ENCODE data around the gene ROCK2.
A peak's percentile ranks its signal among the peaks of the same experiment; 100 is the strongest.

ROCK2 gene

DNA sequence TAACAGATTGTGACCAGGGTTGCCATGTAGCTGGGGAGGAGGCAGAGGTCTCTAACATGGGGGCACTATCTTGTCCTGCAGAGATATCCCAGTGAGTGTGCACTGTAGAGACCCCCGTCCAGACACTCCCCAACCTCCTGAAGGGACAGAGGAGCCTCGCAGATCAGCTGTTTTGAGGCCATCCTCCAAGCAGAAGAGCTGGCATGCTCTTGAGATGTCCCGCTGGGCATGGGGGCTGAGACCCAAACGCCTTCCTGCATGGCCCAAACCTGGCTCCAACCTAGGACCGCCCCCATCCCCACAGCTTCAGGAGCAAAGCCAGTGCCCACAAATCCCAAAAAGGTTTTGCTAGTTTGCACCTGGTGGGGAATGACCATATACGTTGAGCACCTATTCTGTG is 191.8 kb downstream of the ROCK2 start:
- DNase-seq (ENCODE audit: low spot score): no peak

DNA sequence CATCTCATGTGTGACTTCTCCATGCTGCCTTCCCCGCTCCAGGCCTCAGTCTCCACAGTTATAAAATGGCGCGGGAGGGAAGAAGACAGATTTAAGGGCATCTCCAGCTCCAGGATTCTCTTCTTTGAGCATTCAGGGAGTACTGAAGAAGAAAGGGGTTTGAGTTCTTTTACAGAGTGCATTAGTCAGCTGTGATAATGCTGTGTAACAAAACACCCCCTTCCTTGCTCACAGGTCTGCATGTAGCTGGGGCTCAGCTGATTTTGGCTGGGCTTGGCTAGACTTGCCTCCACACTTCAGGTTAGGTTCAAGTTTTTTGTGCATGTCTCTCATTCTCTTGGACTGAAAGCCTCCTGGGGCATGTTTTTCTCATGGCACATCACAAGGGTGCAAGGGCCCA is 197.2 kb downstream of the ROCK2 start:
- DNase-seq (ENCODE audit: low spot score): no peak

DNA sequence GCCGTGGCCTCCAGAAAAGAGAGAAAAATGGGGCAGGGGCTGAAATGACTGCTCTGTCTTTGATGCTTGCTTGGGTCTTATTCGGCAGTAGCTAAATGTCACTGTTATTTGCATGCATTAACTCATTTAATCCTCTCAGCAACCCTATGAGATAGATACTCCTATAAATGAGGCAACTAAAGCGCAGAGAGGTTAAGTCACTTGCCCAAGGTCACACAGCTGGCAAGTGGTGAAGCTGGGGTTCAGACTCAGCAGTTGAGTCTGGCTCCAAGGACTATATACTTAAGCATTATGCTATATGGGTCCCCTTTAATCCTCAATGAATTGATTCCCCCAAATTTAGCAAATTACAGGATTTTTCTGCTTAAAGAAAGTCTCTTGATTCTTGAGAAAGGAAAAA is 198.4 kb downstream of the ROCK2 start:
- no peak for DNase-seq (ENCODE audit: low spot score)

DNA sequence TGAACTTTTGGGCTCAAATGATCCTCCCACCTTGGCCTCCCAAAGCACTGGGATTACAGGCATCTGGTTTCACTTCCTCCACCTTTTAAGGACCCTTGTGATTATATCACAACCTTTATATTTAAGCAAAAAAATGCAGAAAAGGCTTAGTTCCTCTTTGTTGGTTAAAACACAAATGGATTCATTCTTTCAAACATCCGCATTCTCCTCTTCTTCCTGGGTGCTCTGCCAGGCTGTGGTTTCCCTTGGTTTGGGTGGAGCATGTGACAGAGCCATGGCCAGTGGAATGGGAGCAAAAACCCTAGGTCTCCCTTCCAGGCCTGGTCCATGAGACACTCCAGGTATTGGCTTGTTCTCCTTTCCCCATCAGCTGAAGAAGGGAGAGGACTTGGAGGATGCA is 199.1 kb downstream of the ROCK2 start:
- DNase-seq (ENCODE audit: low spot score): no peak

DNA sequence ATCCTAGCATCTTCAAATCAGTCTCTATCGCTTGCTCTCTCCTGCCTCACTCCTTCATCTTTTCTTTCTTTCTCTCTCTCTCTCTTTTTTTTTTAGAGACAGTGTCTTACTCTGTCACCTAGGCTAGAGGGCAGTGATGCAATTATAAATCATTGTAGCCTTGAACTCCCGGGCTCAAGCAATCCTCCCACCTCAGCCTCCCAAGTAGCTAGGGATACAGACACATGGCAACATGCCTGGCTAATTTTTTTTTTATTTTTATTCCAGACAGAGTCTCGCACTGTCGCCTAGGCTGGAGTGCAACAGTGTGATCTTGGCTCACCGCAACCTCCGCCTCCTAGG is 199.7 kb downstream of the ROCK2 start:
- no peak for DNase-seq (ENCODE audit: low spot score)

DNA sequence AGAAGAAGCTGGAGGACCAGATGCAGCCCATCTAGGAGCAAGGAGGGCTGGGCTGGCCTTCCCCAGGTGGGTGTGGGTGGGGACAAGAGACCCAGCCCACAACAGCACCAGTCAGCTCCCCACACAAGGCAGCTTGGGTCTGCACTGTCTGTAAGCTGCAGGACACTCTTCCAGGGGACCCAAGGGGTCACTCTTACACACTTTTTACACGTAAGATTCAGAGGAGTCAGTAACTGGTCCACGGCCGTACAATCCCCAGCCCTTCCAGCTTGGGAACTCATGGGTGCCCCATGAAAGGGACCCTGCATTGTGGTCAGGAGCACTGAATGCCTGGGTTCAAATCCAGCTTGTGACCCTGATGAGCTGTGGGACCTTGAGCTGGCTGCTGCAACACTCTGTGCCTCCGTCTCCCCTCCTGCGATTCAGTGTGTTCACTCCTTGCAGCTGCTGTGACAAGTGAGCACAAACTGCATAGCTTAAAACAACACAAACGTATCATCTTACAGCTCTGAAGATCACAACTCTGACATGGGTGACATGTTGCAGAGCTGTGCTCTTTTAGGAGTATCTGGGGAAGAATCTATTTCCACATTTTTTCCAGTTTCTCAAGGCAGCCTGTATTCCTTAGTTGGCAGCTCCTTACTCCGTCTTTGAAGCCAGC is 200.2 kb downstream of the ROCK2 start:
- DNase-seq (ENCODE audit: low spot score): no peak

DNA sequence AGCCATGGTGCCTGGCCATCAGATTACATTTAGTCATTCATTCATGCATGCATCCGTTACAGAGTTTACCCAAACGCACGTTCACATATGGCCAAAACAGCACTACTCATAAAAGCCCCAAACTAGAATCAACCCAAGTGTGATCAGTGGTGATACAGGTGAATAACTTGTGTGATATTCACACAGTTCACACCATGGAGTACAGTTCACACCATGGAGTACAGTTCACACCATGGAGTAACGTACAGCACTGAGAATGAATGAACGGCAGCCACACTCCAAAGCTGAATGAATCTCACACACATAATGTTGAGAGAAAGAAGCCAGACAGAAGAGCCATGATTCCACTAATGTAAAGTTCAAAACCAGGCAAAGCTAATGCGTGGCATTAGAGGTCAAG is 201.4 kb downstream of the ROCK2 start:
- DNase-seq (ENCODE audit: low spot score): no peak

DNA sequence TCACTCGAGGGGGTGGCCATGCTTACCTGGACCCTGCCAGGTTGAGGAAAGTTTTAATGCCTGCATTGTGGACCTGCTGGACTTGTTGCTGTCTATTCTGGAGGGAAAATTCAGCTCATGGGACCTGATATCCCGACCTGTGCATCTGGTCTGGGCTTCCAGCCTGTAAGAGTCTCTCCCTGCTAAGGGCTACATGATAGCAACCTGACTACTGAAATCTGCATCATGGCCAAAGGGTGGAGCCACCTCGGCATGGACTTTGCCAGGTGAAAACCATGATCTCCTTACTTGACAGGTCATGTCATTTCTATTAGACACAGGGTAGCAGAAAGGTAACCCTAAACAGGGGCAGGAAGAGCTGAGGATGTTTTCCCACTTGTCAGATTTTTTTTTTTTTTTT is 202.1 kb downstream of the ROCK2 start:
- DNase-seq (ENCODE audit: low spot score): no peak

DNA sequence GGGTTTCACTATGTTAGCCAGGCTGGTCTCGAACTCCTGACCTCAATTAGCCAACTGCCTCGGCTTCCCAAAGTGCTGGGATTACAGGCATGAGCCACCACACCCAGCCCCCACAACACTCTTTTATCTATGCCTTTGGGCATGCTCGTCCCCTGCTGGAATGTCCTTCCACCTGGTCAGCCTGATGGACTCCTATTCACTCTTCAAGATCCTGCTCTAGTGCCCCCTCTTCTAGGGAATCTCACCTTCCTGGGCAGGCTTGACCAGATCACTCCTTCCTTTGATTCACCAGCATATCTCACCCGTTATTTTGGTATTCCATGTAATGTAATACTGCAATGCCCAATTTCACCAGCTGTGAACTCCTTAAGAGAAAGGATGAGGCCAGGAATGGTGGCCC is 203.1 kb downstream of the ROCK2 start:
- no peak for DNase-seq (ENCODE audit: low spot score)

DNA sequence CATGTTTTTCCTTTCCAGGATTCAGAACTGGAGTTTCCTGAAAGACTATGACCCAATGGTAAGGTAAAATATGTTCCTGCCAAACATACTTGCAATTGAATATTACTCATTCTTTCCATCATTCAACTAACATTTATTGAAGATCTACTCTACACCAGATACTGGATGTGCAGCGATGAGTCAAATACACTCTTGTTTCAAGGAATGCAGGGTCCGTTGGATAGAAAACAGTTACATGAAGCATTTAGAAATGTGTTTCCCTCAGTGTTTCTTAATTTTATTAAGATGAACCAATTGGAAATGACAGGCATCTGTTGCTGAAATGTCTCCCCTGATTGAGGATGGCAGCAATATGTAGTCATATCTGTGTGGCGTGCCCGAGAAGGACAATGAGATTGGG is 203.9 kb downstream of the ROCK2 start:
- no peak for DNase-seq (ENCODE audit: low spot score)

DNA sequence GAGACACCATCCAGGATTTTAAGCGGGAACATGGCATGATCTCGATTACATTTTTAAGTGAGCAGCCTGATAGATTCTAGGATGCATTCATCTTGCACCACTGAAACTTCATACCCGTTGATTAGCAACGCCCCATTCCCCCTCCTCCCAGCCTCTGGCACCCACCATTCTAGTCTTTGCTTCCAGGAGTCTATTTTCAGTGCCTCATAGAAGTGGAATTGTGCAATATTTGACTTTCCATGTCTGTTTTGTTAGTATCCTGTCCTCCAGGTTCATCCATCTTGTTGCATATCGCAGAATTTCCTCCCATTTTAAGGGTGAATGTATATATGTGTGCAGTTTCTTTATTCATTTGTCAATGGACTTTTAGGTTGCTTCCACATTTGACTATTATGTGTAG is 210.1 kb downstream of the ROCK2 start:
- DNase-seq (ENCODE audit: low spot score): no peak

DNA sequence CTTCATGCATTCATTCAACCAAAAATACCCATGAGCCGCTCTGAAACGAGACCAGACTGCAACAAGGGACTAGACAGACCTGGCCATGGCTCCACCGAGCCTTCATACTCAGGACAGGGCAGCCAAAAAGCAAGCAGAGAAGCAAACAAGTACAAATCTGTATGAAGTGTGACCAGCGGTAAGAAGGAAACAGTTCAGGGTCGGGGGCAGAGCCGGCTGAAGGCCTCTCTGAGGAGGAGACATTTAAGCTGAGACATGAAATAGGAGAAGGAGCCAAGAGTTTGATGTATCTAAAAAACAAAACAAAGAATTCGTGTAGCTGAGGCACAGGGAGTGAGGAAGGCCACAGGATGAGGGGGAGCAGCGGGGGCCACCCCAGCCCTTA is 210.5 kb downstream of the ROCK2 start:
- DNase-seq (ENCODE audit: low spot score): no peak

DNA sequence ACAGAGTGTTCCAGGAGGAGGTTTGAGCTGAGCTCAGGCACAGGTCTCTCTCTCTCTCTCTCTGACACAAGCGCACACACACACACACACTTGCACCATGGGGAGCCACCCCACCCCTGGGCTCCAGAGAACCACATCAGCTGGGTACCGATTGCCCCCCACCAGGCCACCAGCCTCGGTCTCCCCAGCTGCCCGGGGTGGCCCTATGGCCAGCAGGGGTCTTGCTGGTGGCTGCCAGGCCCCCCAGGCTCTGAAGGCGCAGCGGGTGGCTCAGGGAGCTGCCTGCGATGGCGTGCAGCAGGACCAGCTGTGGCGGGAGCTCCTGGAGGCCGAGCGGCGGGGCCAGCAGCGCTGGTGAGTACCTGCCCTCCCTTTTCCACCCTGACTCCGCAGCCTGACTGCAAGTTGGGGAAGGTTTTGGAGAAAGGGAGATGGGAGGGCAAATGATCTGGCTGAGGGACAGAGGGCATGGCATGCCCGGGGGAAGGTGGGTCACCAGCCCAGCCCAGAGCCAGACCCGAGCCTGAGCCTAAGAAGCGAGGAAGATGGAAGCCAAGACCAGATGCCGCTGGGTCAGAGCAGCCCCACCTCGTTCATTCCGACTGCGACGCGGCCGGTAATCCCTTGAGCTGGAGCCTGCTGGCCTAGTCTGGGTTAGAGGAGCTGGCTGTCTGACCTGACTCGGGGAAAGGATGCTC is 211.0 kb downstream of the ROCK2 start:
- no peak for DNase-seq (ENCODE audit: low spot score)

DNA sequence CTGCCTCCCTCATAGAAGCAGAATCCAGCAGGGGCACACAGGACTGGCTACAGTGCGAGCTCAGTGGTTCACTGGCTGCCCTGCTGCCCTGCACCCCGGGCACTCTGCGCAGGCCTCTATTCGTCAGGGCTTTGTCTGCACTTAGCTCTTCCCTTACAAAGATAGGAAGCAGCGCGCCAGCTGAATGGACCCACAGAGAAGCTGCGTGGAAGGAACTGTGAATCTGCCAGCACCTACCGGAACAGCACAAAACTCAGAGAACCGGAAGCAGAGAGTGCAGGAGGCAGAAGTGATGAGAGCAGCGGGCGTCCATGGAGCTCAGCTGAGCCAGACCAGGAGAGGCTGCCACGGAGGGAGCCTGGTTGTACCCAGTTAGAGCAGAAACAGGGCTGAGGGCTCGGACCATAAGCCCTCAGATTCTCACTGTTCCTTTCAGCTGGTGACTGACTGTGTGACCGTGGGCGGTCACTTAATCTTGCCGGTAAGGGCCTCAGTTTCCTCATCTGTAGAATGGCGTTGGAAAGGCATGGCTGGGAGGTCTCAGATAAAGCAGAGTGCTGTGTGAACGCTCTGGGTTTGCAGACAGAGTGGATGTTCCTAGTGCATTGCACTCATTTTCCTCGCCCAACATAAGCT is 212.3 kb downstream of the ROCK2 start:
- DNase-seq (ENCODE audit: low spot score): peak; percentile 67

DNA sequence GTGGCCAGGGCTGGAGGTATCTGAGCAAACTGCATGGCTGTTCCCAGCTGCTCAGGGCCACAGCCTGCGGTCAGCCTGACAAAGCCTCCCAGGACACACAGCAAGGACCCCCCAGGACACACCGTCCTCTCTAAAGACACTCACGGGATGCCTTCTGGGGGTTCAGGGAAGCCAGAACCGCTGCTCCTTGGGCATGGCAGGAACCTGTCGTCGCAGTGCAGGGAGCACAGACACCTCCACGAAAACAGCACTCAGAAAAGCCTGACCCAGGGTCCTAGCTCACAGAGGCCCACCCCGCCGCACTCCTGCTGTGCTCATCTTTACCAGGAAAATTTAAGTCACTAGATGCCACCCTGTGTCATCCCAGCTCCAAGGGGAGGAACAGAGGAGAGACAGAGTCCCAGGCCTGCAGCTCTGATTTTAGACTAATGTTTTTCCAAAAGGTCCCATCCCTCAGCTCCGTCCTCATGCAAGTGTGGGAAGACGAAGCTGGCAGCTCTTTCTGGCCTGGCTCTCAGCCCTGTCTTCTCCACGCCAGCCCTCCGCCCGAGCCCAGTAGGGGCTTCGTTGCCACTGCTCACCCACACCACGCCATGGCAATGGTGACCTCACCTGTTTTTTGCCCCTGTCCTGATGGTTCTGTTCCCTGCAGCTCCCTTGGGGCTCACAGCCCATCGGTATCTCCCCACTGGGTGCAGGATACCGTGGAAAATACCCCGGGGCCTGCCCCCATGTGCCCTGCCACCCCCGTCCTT is 213.1 kb downstream of the ROCK2 start:
- no peak for DNase-seq (ENCODE audit: low spot score)

Measured in Ammon's horn (tissue), 1 donor.